H1 (cell line): ENCODE measurements around the gene TP53BP1. TPM values are rescaled to one million over a fixed set of nuclear protein-coding genes. Genes with fewer than 3 reads are reported as not detected.

Experiments used
- CTCF ChIA-PET: fragments of 300-600 bp; sonication (Branson Sonifier 250); formaldehyde crosslinking; loops from one replicate; lab custom pipeline; 2021; ENCODE audit not compliant: partially characterized antibody; lab: Charles Lee
- POLR2A ChIA-PET: fragments of 300-600 bp; sonication (Branson Sonifier 250); formaldehyde crosslinking; loops from one replicate; lab custom pipeline; 2021; ENCODE audit warnings: inconsistent platforms; ENCODE audit not compliant: partially characterized antibody; lab: Charles Lee
- DNase-seq, 2 experiments: peaks; one replicate each; pipeline versions ENCODE4 v3.0.0 to v3.0.0-alpha.2; 2010 to 2022; ENCODE audit warnings: low spot score in 2 of 2, low read depth in 1 of 2, mixed read lengths in 1 of 2
- FAIRE-seq: peaks from 2 replicates; lab custom pipeline; 2011; peaks lifted over from hg19 to GRCh38; lab: Jason Lieb, UNC
- H2AFZ ChIP-seq: 2 replicates; pipeline ENCODE4 v1.8.1; 2012; ENCODE audit warnings: low read length, inconsistent platforms
- H2AK5ac ChIP-seq: 2 replicates; pipeline ENCODE4 v1.6.1; 2013; ENCODE audit warnings: low read depth, low read length
- H2BK120ac ChIP-seq: replicated peaks from 2 replicates; pipeline ENCODE3; 2013; ENCODE audit warnings: low read depth, low read length, inconsistent platforms
- H2BK12ac ChIP-seq: 2 replicates; pipeline ENCODE4 v1.6.1; 2013; ENCODE audit warnings: low read depth, low read length
- H2BK15ac ChIP-seq: 2 replicates; pipeline ENCODE4 v1.6.1; 2013; ENCODE audit warnings: low read length
- H2BK20ac ChIP-seq: 2 replicates; pipeline ENCODE4 v1.6.1; 2013; ENCODE audit warnings: low read length
- H2BK5ac ChIP-seq: 2 replicates; pipeline ENCODE4 v1.6.1; 2013; ENCODE audit warnings: low read depth, low read length
- H3K14ac ChIP-seq: 2 replicates; pipeline ENCODE4 v1.6.1; 2013; ENCODE audit warnings: inconsistent platforms; ENCODE audit not compliant: insufficient read length
- H3K18ac ChIP-seq: 2 replicates; pipeline ENCODE4 v1.6.1; 2013; ENCODE audit warnings: low read length; ENCODE audit errors: extremely low read depth
- H3K23ac ChIP-seq: 2 replicates; pipeline ENCODE4 v1.6.1; 2013; ENCODE audit warnings: inconsistent platforms; ENCODE audit not compliant: insufficient read length
- H3K23me2 ChIP-seq: 2 replicates; pipeline ENCODE4 v1.6.1; 2013; ENCODE audit warnings: low read depth, low read length
- H3K27ac ChIP-seq: 2 replicates; pipeline ENCODE4 v1.6.1; 2011; ENCODE audit warnings: low read depth, low read length, inconsistent platforms
- H3K27me3 ChIP-seq, 4 experiments: replicated peaks in 1 of 4; 1 replicate in 1 of 4; 2 replicates in 3 of 4; pipeline versions ENCODE4 v1.6.1 to v1.8.1; 2011 to 2013; ENCODE audit warnings: low read length in 3 of 4, mild to moderate bottlenecking in 3 of 4, inconsistent platforms in 2 of 4, mixed read lengths in 2 of 4, moderate library complexity in 1 of 4; ENCODE audit not compliant: control insufficient read depth in 3 of 4, insufficient read depth in 3 of 4; ENCODE audit errors: extremely low read depth in 1 of 4
- H3K36me3 ChIP-seq, 4 experiments: 2 replicates each; pipeline versions ENCODE4 v1.6.1 to v1.8.1; 2011 to 2013; ENCODE audit warnings: mild to moderate bottlenecking in 4 of 4, low read length in 3 of 4, moderate library complexity in 2 of 4, control low read depth in 1 of 4, inconsistent platforms in 1 of 4; ENCODE audit not compliant: insufficient read depth in 4 of 4, control insufficient read depth in 2 of 4
- H3K4ac ChIP-seq: replicated peaks from 2 replicates; pipeline ENCODE3; 2013; ENCODE audit warnings: low read length, low read depth, mixed read lengths, inconsistent platforms; ENCODE audit not compliant: insufficient read length
- H3K4me1 ChIP-seq, 4 experiments: replicated peaks in 1 of 4; 1 replicate in 1 of 4; 2 replicates in 3 of 4; pipeline versions ENCODE4 v1.6.1 to v1.8.1; 2011 to 2013; ENCODE audit warnings: low read length in 3 of 4, inconsistent platforms in 2 of 4, mixed read lengths in 1 of 4; ENCODE audit not compliant: insufficient read depth in 4 of 4, control insufficient read depth in 3 of 4
- H3K4me2 ChIP-seq, 2 experiments: 2 replicates each; pipeline versions ENCODE4 v1.6.1 to v1.8.1; 2011 to 2013; ENCODE audit warnings: low read depth in 2 of 2, low read length in 2 of 2, control low read depth in 1 of 2, inconsistent platforms in 1 of 2, mild to moderate bottlenecking in 1 of 2; ENCODE audit not compliant: insufficient read depth in 1 of 2
- H3K4me3 ChIP-seq, 4 experiments: fragments of 200-600, 300-600 bp in 1 of 4; sonication (generic), shearing (Covaris generic), sonication (Bioruptor Twin) in 1 of 4; 2 replicates each; pipeline versions ENCODE4 v1.5.1 to v1.8.1; 2011 to 2016; ENCODE audit warnings: low read length in 4 of 4, low read depth in 3 of 4, control low read depth in 2 of 4, inconsistent platforms in 2 of 4, mild to moderate bottlenecking in 2 of 4, mixed read lengths in 1 of 4, moderate library complexity in 1 of 4; ENCODE audit not compliant: insufficient read depth in 2 of 4; ENCODE audit errors: extremely low read depth in 1 of 4
- H3K56ac ChIP-seq: replicated peaks from 2 replicates; pipeline ENCODE3; 2013; ENCODE audit warnings: low read depth, mild to moderate bottlenecking, mixed read lengths, low read length, inconsistent platforms; ENCODE audit not compliant: insufficient read length
- H3K79me1 ChIP-seq: 2 replicates; pipeline ENCODE4 v1.6.1; 2013; ENCODE audit warnings: low read depth, low read length, control low read depth
- H3K79me2 ChIP-seq, 2 experiments: 2 replicates each; pipeline versions ENCODE4 v1.6.1 to v1.8.1; 2012 to 2013; ENCODE audit warnings: low read length in 2 of 2, mild to moderate bottlenecking in 2 of 2, inconsistent platforms in 1 of 2; ENCODE audit not compliant: insufficient read depth in 2 of 2, control insufficient read depth in 1 of 2
- H3K9ac ChIP-seq, 4 experiments: replicated peaks in 1 of 4; 1 replicate in 1 of 4; 2 replicates in 3 of 4; pipeline versions ENCODE4 v1.6.1 to v1.8.1; 2011 to 2013; ENCODE audit warnings: low read depth in 3 of 4, low read length in 3 of 4, control low read depth in 2 of 4, mild to moderate bottlenecking in 2 of 4, moderate library complexity in 2 of 4, inconsistent platforms in 1 of 4; ENCODE audit errors: extremely low read depth in 1 of 4
- H3K9me3 ChIP-seq, 2 experiments: 2 replicates each; pipeline versions ENCODE4 v1.6.1 to v1.8.1; 2012 to 2013; ENCODE audit warnings: mild to moderate bottlenecking in 2 of 2, moderate library complexity in 2 of 2, control low read depth in 1 of 2, inconsistent platforms in 1 of 2, low read depth in 1 of 2, low read length in 1 of 2, mixed read lengths in 1 of 2; ENCODE audit not compliant: insufficient read depth in 2 of 2
- H4K20me1 ChIP-seq, 2 experiments: replicated peaks in 1 of 2; 2 replicates each; pipeline versions ENCODE3 to v1.8.1; 2011 to 2013; ENCODE audit warnings: inconsistent platforms in 2 of 2, low read length in 2 of 2, mild to moderate bottlenecking in 1 of 2; ENCODE audit not compliant: insufficient read depth in 2 of 2, control insufficient read depth in 1 of 2
- H4K5ac ChIP-seq: 2 replicates; pipeline ENCODE4 v1.6.1; 2013; ENCODE audit warnings: low read length, low read depth, mixed read lengths, inconsistent platforms; ENCODE audit not compliant: insufficient read length
- H4K8ac ChIP-seq: 2 replicates; pipeline ENCODE4 v1.8.0; 2013; ENCODE audit warnings: mild to moderate bottlenecking, moderate library complexity, low read length, inconsistent platforms; ENCODE audit not compliant: insufficient read depth; ENCODE audit errors: extremely low read depth
- H4K91ac ChIP-seq: replicated peaks from 2 replicates; pipeline ENCODE3; 2013; ENCODE audit warnings: low read length, mixed read lengths, inconsistent platforms; ENCODE audit not compliant: insufficient read length
- CREB1 ChIP-seq: IDR thresholded peaks from 2 replicates; pipeline ENCODE4 v1.6.1; 2012; ENCODE audit warnings: inconsistent platforms
- RXRA ChIP-seq: IDR thresholded peaks from 2 replicates; pipeline ENCODE4 v1.6.1; 2011; ENCODE audit warnings: low read depth, mild to moderate bottlenecking, low read length, moderate library complexity; ENCODE audit not compliant: insufficient read depth
- SIX5 ChIP-seq: IDR thresholded peaks from 2 replicates; pipeline ENCODE4 v1.6.1; 2011; ENCODE audit warnings: mild to moderate bottlenecking, low read depth, low read length
- SP1 ChIP-seq: IDR thresholded peaks from 2 replicates; pipeline ENCODE4 v1.6.1; 2011; ENCODE audit warnings: low read depth, low read length
- TAF7 ChIP-seq: optimal IDR thresholded peaks from 2 replicates; pipeline ENCODE3; 2011; ENCODE audit warnings: low read depth, mild to moderate bottlenecking, inconsistent platforms, low read length, moderate library complexity, borderline replicate concordance
- WGBS, 2 experiments: shearing (Covaris generic) in 1 of 2; methylation state at CpG; one replicate each; pipeline versions ENCODE4 v1.1.6 to v1.1.7; 2013 to 2015; ENCODE audit warnings: low lambda C conversion rate in 2 of 2, mixed read lengths in 2 of 2, inconsistent platforms in 1 of 2, low coverage in 1 of 2, missing lambda C conversion rate in 1 of 2; ENCODE audit not compliant: insufficient replicate concordance in 2 of 2, insufficient coverage in 1 of 2, insufficient read length in 1 of 2; ENCODE audit errors: extremely low coverage in 1 of 2, missing lambda C conversion rate in 1 of 2; 5-methylcytosine and 5-hydroxymethylcytosine counted together
- polyA plus RNA-seq, 7 experiments: library from polyadenylated mRNA; depleted of rRNA in 3 of 7; stranded (reverse) in 5 of 7; unstranded in 2 of 7; fragments of >200 nt in 5 of 7; fragments of 200-250 nt in 2 of 7; gene quantifications; 1 replicate in 5 of 7; 2 replicates in 1 of 7; 4 replicates in 1 of 7; pipeline versions ENCODE4 v1.2.1 to v1.2.3, GENCODE V29; 2011 to 2013; ENCODE audit warnings: missing spikeins in 2 of 7, mixed read lengths in 2 of 7
- total RNA-seq: library from RNA; stranded (reverse); fragmentation: NEBNext Ultra II Directional; extraction: Animal tissue kit (Norgen Biotek cat#: 25700); gene quantifications from 2 replicates; pipeline ENCODE4 v1.2.1, GENCODE V29; 2021

Gene TP53BP1
- total and polyA plus RNA-seq, 2 of the 8 experiments (the other 6 are each of a cell fraction or from before 2014, with no cell fraction given) = 34.1 to 63.6 TPM

- Histone ChIP-seq H2AK5ac (no peak overlapping the region), H2BK120ac (no peak overlapping the region), H3K4me3 (no peak overlapping the region), H2BK15ac (no peak overlapping the region), H2BK20ac (no peak overlapping the region), H3K36me3 (peaks cover 12 to 75% (median 46%) of the 10 kb centered on the region in 4 experiments), H3K23ac (no peak overlapping the region), H3K27me3 (no peaks in the 10 kb centered on the region), H3K56ac (no peak overlapping the region), H3K4me1 (no peaks in the 10 kb centered on the region), H3K27ac (no peak overlapping the region), H3K79me1 (no peaks in the 10 kb centered on the region), H3K79me2 (no peaks in the 10 kb centered on the region), H3K4ac (no peak overlapping the region), H4K8ac (no peak overlapping the region), H2BK5ac (no peak overlapping the region), H3K14ac (no peak overlapping the region), H4K20me1 (peaks cover 3 to 4% of the 10 kb centered on the region in 2 experiments), H4K91ac (no peak overlapping the region), H3K4me2 (no peak overlapping the region), H2AFZ (no peak overlapping the region), H4K5ac (no peak overlapping the region), H2BK12ac (no peak overlapping the region), H3K9me3 (no peaks in the 10 kb centered on the region), H3K18ac (no peak overlapping the region), H3K9ac (no peak overlapping the region), H3K23me2 (no peaks in the 10 kb centered on the region)
- FAIRE-seq (no peak), DNase-seq (no peak)
- CTCF ChIA-PET = interaction anchor here (0.7 to 1.5 kb wide), 7 partner anchors 16 to 80 kb away, joined by 3 to 7 read pairs (median 3); no protein-coding TSS in a partner anchor
- POLR2A ChIA-PET = interaction anchor here (1.3 kb wide), 1 partner anchor 12 kb away, joined by 3 read pairs; no protein-coding TSS in a partner anchor
- TF ChIP-seq TAF7 (no peak), RXRA (no peak), SP1 (no peak), SIX5 (no peak), CREB1 (no peak)
- 95% methylated on average over 3 of the region's 3 CpGs; no CpG with 5 or more reads in 1 of the 2 experiments for WGBS, 2 experiments
Measured at GRCh38 chr15:43433661-43434303, 59.2 kb downstream of the TP53BP1 start.
